WTC11 (cell line): Measurements from ENCODE around the gene DNM1.

Experiments
- ATF2 ChIP-seq: sonication (generic); formaldehyde crosslinking; IDR thresholded peaks from 2 replicates; pipeline ENCODE4 v1.8.1; 2022; ENCODE audit warnings: low read depth, missing genetic modification reagents, borderline replicate concordance
- CREM ChIP-seq: sonication (generic); formaldehyde crosslinking; IDR thresholded peaks from 2 replicates; pipeline ENCODE4 v1.8.1; 2022; ENCODE audit warnings: mild to moderate bottlenecking, missing genetic modification reagents, moderate library complexity
- E2F4 ChIP-seq: sonication (generic); formaldehyde crosslinking; IDR thresholded peaks from 2 replicates; pipeline ENCODE4 v1.8.1; 2022; ENCODE audit warnings: low read depth, mild to moderate bottlenecking, moderate library complexity, missing genetic modification reagents, borderline replicate concordance
- IRF2 ChIP-seq: sonication (generic); formaldehyde crosslinking; IDR thresholded peaks from 2 replicates; pipeline ENCODE4 v1.8.0; 2022; ENCODE audit warnings: low read depth, missing genetic modification reagents, borderline replicate concordance
- JUN ChIP-seq: sonication (generic); formaldehyde crosslinking; IDR thresholded peaks from 2 replicates; pipeline ENCODE4 v1.8.0; 2023; ENCODE audit warnings: mild to moderate bottlenecking, missing genetic modification reagents
- NFYB ChIP-seq: sonication (generic); formaldehyde crosslinking; conservative IDR thresholded peaks from 2 replicates; pipeline ENCODE4 v1.8.0; 2022; ENCODE audit warnings: low read depth, missing genetic modification reagents
- NR3C1 ChIP-seq: sonication (generic); formaldehyde crosslinking; conservative IDR thresholded peaks from 2 replicates; pipeline ENCODE4 v1.8.1; 2023; ENCODE audit warnings: low read depth, mild to moderate bottlenecking, missing genetic modification reagents
- RELA ChIP-seq: sonication (generic); formaldehyde crosslinking; IDR thresholded peaks from 2 replicates; pipeline ENCODE4 v1.8.1; 2022; ENCODE audit warnings: missing genetic modification reagents, mild to moderate bottlenecking, borderline replicate concordance
- TF ChIP-seq, protein P1 (sequence below): fragments of 250-450 bp; sonication (Bioruptor Pico); IDR thresholded peaks from 2 replicates; pipeline ENCODE4 v2.1.2; 2022; ENCODE audit warnings: mild to moderate bottlenecking, moderate library complexity

GRCh38 chr9:128276574-128277270, 73.5 kb downstream of the DNM1 start:
- TF ChIP-seq ATF2 (CRISPR knock-in tag) (no peak), IRF2 (CRISPR knock-in tag) (no peak), NR3C1 (CRISPR knock-in tag) (no peak), JUN (CRISPR knock-in tag) (no peak), NFYB (no peak), CREM (CRISPR knock-in tag) (no peak), E2F4 (CRISPR knock-in tag) (no peak), RELA (CRISPR knock-in tag) (no peak)
- TF ChIP-seq, protein P1, sequence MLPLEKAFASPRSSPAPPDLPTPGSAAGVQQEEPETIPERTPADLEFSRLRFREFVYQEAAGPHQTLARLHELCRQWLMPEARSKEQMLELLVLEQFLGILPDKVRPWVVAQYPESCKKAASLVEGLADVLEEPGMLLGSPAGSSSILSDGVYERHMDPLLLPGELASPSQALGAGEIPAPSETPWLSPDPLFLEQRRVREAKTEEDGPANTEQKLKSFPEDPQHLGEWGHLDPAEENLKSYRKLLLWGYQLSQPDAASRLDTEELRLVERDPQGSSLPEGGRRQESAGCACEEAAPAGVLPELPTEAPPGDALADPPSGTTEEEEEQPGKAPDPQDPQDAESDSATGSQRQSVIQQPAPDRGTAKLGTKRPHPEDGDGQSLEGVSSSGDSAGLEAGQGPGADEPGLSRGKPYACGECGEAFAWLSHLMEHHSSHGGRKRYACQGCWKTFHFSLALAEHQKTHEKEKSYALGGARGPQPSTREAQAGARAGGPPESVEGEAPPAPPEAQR (CRISPR knock-in tag) = no peak
